Activated CD8-positive, alpha-beta memory T cell treated with anti-CD3 and anti-CD28 coated beads, Interleukin-2, amount 50 U/mL, for 1 hour (primary cell): ENCODE data around the gene NUP93.
"Not testable (repeated sequence)": the region's sequence is repeated elsewhere in the genome, so short reads cannot be mapped to it uniquely, and the experiment has no call there.

Experiments
- DNase-seq: peaks from one replicate; pipeline ENCODE4 v3.0.0-alpha.2; 2020; ENCODE audit errors: extremely low read depth

NUP93 gene

DNA sequence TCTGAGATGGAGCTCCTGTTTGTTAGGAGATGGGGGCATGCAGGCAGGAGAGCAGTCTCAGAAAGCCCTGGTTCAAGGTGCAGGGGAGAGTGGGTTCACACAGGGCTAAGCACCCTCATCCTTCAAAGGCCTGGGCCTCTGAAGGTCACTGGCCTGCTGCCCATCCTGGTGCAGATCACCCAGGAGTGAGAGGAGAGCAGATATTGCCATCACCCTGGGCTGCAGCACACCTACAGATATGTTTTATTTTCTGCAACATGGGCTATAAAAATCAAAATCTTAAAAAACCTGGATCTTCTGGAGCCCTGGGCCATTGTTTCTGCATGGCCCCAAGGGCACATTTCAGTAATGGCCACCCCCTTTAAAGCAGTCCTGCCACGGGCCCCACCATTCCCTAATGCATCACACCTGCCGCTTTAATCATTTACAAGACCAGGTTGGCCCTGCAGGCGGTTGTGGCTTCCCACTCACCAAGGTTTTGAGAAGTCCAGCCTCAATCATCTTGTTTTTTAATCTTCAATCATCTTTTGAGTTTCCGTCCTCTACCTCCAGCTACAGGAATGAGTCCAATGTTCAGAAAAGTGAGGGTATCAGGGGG is 20.4 kb upstream of the NUP93 start:
- DNase-seq = no peak

DNA sequence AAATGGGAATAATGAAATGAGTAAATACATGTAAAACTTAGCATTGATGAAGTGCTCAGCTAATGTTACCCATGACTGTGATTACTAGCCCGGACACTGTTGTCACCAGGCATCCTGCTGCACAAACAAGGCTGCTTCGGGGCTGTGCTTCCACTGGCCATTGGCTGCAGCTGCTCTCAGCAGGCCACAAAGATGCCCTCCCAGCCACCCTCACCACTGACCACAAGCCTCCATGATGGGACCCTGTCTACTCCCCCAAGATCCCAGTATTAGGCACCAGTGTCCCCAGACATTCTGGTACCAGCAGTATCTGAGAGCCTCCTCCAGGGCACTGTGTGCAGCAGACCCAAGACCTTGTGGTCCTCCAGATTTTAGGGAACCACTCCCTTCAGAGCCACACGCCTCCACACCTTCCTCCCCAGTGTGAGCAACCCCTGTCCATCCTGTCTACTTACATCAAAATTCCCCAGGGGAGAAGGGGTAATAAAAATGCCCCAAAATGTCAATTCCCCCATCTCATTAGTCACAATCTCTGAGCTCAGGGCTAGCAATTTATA is 19.7 kb upstream of the NUP93 start:
- DNase-seq = no peak

GRCh38 chr16:56711862-56712261 is 18.1 kb upstream of the NUP93 start:
- no peak for DNase-seq

DNA sequence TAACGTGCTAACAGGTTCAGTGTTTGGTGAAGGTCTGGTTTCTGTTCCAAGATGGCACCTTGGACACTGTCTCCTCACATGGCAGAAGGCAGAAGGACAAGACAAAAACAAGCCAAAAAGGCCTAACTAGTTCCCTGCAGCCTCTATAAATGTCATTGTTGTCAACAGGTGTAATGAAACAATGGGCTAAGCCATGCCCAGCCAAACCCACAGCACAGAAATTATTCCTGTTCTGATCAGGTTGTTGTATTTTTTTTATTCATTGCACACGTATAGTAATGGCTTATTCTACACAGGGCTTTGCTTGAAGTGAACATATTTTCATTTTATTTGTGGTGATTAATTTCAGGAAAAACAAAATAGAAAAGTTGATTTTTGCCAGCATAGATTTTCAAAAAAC is 16.1 kb upstream of the NUP93 start:
- DNase-seq = no peak

- DNase-seq = no peak
These were observed 14.8 kb upstream of the NUP93 start for GRCh38 chr16:56715126-56715525.

DNA sequence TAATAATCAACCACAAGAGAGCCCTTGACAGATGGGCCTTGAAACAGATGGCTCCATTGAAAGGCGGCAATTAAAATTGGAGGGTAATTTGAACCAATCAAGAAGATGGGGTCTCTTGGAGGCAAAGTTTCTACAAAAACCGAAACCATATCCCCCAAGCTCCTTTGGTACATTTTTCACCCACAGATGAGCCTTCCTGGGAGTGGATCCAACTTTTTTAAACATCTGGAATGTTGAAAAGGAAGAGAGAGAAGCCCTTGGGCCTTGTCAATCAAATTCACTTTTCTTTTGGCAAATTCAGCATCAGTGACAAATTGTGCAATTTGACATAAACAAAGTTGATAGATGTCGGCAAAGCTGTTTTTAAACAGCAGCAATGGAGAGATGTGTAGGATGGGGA is 13.2 kb upstream of the NUP93 start:
- DNase-seq = no peak

- not testable (repeated sequence) for DNase-seq
These were observed 12.4 kb upstream of the NUP93 start for GRCh38 chr16:56717532-56717931.

DNA sequence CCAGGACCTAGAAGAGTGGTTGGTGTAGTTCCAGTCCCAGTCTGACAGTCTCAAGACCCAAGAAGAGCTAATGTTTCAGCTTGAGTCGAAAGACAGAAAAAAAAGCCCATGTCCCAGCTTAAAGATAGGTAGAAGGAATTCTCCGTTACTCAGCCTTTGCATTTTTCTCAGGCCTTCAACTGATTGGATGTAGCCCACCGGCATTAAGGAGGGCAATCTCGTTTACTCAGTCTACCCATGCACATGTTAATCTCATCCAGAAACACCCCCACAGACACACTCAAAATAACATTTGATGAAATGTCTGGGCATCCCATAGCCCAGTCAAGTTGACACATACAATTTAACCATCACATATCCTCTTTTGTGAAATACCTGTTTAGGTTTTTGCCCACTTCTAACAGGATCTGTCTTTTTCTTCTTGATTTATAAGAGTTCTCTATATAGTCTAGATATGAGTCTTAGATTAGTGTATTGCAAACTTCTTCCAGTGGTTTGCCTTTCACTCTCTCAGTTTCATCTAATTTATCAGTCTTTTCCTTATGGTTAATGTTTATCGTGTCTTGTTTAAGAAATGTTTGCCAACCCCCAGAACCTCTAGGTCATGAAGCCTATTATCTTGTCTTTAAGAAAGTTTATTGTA is 7.6 kb upstream of the NUP93 start:
- no peak for DNase-seq

- DNase-seq = no peak
These were observed 5.7 kb upstream of the NUP93 start for GRCh38 chr16:56724191-56724590.

- no peak for DNase-seq
These were observed 3.6 kb upstream of the NUP93 start for GRCh38 chr16:56726283-56726682.

GRCh38 chr16:56726926-56727325 is 3.0 kb upstream of the NUP93 start:
- no peak for DNase-seq

DNA sequence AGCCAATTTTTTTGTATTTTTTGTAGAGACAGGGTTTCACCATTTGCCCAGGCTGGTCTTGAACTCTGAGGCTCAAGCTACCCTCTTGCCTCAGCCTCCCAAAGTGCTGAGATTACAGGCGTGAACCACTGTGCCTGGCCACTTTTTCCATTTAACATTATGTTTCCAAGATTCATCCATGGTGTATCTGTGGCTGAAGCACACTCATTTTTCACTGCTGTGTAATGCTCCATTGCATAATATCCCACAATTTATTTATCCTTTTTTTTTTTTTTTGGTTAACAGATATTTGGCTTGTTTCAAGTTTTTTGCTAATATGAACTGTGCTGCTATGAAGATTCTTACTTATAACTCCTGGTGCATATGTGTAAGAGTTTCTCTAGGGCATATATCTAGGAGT is 1.9 kb upstream of the NUP93 start:
- no peak for DNase-seq

DNA sequence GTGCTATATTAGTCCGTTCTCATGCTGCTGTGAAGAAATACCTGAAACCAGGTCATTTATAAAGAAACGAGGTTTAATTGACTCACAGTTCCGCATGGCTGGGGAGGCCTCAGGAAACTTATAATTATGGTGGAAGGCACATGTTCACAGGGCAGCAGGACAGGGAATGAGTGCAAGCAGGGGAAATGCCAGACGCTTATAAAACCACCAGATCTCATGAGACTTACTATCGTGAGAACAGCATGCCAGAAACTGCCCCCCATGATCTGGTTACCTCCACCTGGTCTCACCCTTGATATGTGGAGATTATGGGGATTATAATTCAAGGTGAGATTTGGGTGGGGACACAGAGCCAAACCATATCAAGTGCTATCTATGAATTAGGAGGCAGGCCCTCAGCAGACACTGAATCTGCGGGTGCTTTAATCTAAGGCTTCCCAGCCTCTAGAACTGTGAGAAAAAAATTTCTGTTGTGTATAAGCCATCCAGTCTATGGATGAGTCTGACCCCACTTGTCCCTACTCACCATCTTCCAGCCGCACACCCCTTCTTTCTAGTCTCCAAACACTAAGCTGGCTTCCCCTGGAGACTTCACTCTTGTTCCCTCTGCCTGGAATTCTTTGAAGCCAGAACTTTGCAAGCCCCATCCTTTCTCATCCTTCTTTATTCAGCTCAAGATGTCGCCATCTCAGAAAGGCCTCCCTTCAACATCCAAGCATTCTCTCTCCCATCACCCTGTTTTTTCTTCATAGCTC is 772 bp upstream of the NUP93 start:
- DNase-seq = no peak

- DNase-seq = no peak
These were observed 2.4 kb downstream of the NUP93 start for GRCh38 chr16:56732366-56732765.

- DNase-seq = no peak
These were observed 2.9 kb downstream of the NUP93 start for GRCh38 chr16:56732832-56733231.

DNA sequence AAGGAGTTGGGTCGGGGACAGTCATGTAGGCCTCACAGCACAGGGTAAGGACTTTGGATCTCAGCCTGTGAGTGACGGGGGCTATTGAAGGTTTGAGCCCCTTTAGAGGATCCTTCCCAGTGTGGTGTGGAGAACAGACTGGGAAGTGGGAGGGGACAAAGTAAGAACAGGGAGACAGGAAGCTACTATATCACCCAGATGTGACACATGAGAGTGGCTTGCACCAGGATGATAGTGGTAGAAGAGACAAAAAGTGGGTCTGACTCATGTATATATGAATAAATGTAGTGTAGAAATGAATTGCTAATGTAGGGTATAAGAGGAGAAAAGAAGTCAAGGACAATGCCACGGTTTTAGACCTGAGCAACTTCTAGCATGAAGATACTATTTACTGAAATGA is 4.5 kb downstream of the NUP93 start:
- no peak for DNase-seq

- no peak for DNase-seq
These were observed 6.5 kb downstream of the NUP93 start for GRCh38 chr16:56736476-56736875.

DNA sequence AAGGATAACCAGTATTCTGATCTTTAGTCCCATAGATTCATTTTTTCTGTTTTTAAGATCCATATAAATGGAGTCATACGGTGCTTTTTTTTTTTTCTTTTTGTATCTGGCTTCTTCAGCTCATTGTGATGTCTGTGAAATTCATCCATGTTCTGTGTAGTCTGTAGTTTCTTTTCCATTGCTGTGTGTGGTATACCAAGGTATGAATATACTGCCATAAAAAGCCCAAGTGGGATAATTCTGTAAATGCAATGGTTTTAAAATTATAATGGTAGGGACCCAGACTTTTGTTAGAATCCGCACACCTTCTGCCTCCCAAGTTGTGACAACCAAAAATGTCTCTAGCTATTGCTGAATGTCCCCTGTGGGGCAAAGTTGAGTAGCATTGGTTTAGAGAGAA is 7.6 kb downstream of the NUP93 start:
- DNase-seq = no peak

GRCh38 chr16:56738221-56738620 is 8.3 kb downstream of the NUP93 start:
- no peak for DNase-seq

DNA sequence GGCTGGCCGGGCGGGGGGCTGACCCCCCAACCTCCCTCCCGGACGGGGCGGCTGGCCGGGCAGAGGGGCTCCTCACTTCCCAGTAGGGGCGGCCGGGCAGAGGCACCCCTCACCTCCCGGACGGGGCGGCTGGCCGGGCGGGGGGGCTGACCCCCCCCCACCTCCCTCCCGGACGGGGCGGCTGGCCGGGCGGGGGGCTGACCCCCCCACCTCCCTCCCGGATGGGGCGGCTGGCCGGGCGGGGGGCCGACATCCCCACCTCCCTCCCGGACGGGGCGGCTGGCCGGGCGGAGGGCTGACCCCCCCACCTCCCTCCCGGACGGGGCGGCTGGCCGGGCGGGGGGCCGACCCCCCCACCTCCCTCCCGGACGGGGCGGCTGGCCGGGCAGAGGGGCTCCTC is 9.4 kb downstream of the NUP93 start:
- not testable (repeated sequence) for DNase-seq

DNA sequence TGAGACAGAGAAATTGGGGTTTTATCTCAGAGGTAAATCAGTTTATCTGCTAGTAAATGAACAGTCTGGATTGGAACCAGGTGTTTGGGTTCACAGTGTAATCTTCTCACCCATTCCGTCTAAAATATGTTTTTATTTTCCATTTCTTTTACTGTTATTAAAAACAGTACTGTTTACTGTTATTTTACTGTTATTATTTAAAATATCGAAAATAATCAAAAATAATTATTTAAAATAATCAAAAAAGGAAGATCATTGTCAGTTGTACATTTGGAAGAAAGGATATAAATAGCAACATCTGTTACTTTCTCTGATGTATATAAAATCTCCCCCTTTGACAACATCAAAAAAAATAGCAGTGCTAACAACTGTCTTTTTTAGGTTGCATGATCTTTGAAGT is 11.5 kb downstream of the NUP93 start:
- no peak for DNase-seq

DNA sequence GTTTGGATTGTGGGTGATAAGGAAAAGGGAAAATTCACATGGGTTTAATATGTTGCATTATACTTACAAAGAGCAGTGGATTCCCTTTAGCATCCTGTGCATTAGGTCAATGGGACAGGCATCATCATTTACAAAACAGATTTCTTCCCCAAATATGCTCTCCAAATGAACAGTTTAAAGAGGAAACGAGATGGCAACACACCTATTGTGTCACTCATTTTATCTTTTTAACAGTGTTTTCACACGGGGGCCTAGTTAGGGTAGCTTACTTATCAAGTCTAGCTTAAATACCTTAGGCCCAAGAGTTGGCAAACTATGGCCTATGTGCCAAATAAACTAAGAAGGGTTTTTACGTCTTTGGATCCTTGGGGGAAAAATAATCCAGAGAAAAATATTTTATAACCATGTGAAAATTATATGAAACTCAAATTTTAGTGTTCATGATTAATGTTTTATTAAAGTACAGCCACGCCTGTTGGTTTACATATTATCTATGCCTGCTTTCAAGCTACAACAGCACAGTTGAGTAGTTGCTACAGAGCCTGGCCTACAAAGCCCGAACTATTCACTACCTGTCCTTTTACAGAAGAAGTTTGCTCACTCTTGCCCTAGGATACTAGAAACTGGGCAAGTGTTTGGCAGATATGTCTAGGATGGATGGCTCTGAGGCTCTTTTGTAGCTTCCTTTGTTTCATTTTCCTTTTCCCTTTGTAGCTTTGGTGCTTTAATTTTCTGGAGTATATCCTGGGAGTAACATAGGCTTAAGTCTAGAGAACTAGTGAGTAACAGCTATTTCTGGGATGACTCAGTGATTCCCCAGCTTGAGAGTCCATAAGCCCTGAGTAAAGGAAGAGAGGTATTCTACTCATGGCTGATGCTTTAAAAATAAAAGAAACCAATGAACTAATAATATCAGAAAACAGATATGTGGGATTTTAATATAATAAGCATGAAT is 12.4 kb downstream of the NUP93 start:
- no peak for DNase-seq
